AG10803 (cell line): ENCODE results near the gene FOXA1.
"Not testable (repeated sequence)": the region's sequence is repeated elsewhere in the genome, so short reads cannot be mapped to it uniquely, and the experiment has no call there.

Experiments
- DNase-seq: peaks from one replicate; pipeline ENCODE4 v3.0.0; 2010; ENCODE audit warnings: low read depth
- H3K4me3 ChIP-seq: 2 replicates; pipeline ENCODE4 v1.5.1; 2011; ENCODE audit warnings: mild to moderate bottlenecking, low read length, control low read depth
- TF ChIP-seq, protein P1 (sequence below): conservative IDR thresholded peaks from 2 replicates; pipeline ENCODE4 v1.5.1; 2011; ENCODE audit warnings: mild to moderate bottlenecking, low read length, control low read depth, inconsistent platforms

Gene FOXA1

GRCh38 chr14:37565550-37565949, 29.5 kb downstream of the FOXA1 start:
- DNase-seq = no peak
- H3K4me3 ChIP-seq = no peak overlapping the region
- TF ChIP-seq, protein P1, sequence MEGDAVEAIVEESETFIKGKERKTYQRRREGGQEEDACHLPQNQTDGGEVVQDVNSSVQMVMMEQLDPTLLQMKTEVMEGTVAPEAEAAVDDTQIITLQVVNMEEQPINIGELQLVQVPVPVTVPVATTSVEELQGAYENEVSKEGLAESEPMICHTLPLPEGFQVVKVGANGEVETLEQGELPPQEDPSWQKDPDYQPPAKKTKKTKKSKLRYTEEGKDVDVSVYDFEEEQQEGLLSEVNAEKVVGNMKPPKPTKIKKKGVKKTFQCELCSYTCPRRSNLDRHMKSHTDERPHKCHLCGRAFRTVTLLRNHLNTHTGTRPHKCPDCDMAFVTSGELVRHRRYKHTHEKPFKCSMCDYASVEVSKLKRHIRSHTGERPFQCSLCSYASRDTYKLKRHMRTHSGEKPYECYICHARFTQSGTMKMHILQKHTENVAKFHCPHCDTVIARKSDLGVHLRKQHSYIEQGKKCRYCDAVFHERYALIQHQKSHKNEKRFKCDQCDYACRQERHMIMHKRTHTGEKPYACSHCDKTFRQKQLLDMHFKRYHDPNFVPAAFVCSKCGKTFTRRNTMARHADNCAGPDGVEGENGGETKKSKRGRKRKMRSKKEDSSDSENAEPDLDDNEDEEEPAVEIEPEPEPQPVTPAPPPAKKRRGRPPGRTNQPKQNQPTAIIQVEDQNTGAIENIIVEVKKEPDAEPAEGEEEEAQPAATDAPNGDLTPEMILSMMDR = no peak; the same call in 1 of the 2 replicates

- DNase-seq = no peak
- TF ChIP-seq, protein P1 = no peak
- H3K4me3 ChIP-seq = no peak overlapping the region
These were observed 31.9 kb downstream of the FOXA1 start for GRCh38 chr14:37563189-37563588.

GRCh38 chr14:37559386-37559785, 35.7 kb downstream of the FOXA1 start:
- H3K4me3 ChIP-seq = no peak overlapping the region
- TF ChIP-seq, protein P1 = no peak
- peak; percentile 13 for DNase-seq

- no peak for DNase-seq
- TF ChIP-seq, protein P1 = no peak
- H3K4me3 ChIP-seq = no peak overlapping the region
These were observed 36.3 kb downstream of the FOXA1 start for GRCh38 chr14:37558740-37559139.

DNA sequence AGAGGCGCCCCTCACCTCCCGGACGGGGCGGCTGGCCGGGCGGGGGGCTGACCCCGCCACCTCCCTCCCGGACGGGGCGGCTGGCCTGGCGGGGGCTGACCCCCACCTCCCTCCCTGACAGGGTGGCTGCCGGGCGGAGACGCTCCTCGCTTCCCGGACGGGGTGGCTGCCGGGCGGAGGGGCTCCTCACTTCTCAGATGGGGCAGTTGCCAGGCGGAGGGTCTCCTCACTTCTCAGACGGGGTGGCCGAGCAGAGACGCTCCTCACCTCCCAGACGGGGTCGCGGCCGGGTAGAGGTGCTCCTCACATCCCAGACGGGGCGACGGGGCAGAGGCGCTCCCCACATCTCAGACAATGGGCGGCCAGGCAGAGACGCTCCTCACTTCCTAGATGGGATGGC, 39.5 kb downstream of the FOXA1 start:
- DNase-seq, H3K4me3 ChIP-seq: not testable (repeated sequence)

DNA sequence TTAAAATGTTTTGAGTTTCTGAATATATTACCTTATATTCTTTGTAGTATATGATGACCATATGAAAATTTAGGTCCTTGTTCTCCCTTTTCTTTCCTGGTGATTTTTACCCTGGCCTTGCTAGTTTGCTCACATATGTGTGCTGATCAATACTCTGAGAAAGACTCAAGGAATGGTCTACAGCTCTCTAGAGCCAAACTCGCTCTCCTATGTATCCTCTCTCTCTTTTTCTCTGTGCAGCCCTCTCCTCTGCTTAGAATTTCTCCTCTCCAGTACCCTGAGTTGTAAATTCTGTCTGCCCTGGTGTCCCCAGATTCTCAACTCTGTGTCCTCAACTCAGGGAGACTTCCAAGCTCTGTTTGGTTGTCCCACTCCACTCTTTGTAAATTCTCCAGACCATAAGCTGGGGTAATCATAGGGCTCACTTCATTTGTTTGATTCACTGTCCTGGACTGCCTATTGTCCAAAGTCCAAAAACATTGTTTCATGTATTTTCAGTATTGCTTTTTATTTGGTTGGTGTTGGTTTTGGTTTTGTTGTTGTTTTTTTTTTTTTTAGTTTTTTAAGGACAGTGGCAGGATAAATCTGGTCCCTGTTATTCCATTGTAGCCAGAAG, 41.0 kb downstream of the FOXA1 start:
- DNase-seq = no peak
- TF ChIP-seq, protein P1 = no peak
- no peak overlapping the region for H3K4me3 ChIP-seq

DNA sequence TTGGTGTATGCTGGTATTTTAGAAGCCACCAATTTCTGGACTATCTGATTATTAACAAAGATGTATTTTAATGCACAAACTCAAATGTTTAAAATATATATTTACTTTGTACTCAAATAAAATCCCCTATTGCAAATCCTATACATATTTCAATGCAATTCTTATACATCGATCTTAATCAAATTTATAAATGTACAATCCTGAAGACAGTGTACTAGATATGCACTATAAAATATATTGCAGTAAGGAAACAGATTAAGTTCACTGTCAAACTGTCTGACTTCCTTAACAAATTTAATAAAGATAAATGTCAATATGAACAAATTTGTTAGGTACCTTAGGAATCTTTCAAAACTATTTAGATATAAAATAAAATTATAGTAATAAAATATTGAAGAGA, 43.9 kb downstream of the FOXA1 start:
- TF ChIP-seq, protein P1 = no peak

GRCh38 chr14:37550511-37550910, 44.5 kb downstream of the FOXA1 start:
- TF ChIP-seq, protein P1 = no peak
- DNase-seq = peak; percentile 85
- no peak overlapping the region for H3K4me3 ChIP-seq

More for the DNA sequence above, 43.9 kb downstream of the FOXA1 start:
- H3K4me3 ChIP-seq = no peak overlapping the region
- DNase-seq = no peak
